CD4-positive, alpha-beta T cell (primary cell): ENCODE measurements around the gene LRP1B. TPM values are rescaled to one million over a fixed set of nuclear protein-coding genes. Genes with fewer than 3 reads are reported as not detected.

Source experiments
- ATAC-seq: fragments of 200-7000 bp; cut with Tn5 transposase; one replicate; pipeline ENCODE4 v1.10.0; 2022; ENCODE audit warnings: mild to moderate bottlenecking; ENCODE audit not compliant: poor library complexity
- CTCF ChIA-PET: fragments of 350-600 bp; sonication (Branson Sonifier 250); formaldehyde crosslinking; loops from one replicate; lab custom pipeline; 2021; ENCODE audit warnings: antibody characterized with exemption, inconsistent platforms; lab: Charles Lee
- POLR2A ChIA-PET: fragments of 350-600 bp; sonication (Branson Sonifier 250); formaldehyde crosslinking; loops from one replicate; lab custom pipeline; 2021; ENCODE audit warnings: antibody characterized with exemption, inconsistent platforms; lab: Charles Lee
- DNase-seq, 14 experiments: peaks; one replicate each; pipeline ENCODE4 v3.0.0-alpha.2; 2013 to 2020; ENCODE audit warnings: mixed read lengths in 2 of 14
- H3K27ac ChIP-seq, 2 donors: one replicate each; pipeline versions ENCODE4 v1.5.1 to v1.7.0; 2013; ENCODE audit warnings: low read length in 2 of 2, low read depth in 1 of 2, mild to moderate bottlenecking in 1 of 2
- H3K27me3 ChIP-seq, 2 experiments: 1 replicate in 1 of 2; 2 replicates in 1 of 2; pipeline versions ENCODE4 v1.6.1 to v1.7.0; 2013; ENCODE audit warnings: low read length in 2 of 2, control low read depth in 1 of 2, mild to moderate bottlenecking in 1 of 2, moderate library complexity in 1 of 2; ENCODE audit not compliant: insufficient read depth in 2 of 2, control insufficient read depth in 1 of 2
- H3K36me3 ChIP-seq: one replicate; pipeline ENCODE4 v1.6.1; 2013; ENCODE audit warnings: low read length, control low read depth; ENCODE audit not compliant: insufficient read depth
- H3K4me1 ChIP-seq: one replicate; pipeline ENCODE4 v1.6.1; 2013; ENCODE audit warnings: low read length, control low read depth; ENCODE audit not compliant: insufficient read depth
- H3K4me3 ChIP-seq: one replicate; pipeline ENCODE4 v1.5.1; 2013; ENCODE audit warnings: mild to moderate bottlenecking, low read length, moderate library complexity
- H3K9me3 ChIP-seq, 2 experiments: 1 replicate in 1 of 2; 2 replicates in 1 of 2; pipeline versions ENCODE4 v1.6.1 to v1.7.0; 2013; ENCODE audit warnings: low read length in 2 of 2, mild to moderate bottlenecking in 2 of 2, control low read depth in 1 of 2, moderate library complexity in 1 of 2; ENCODE audit not compliant: control insufficient read depth in 1 of 2, insufficient read depth in 1 of 2
- H3K27ac Mint-ChIP-seq: one replicate; pipeline ENCODE4 v1.8.0; 2020; ENCODE audit warnings: mixed read lengths
- H3K27me3 Mint-ChIP-seq: one replicate; pipeline ENCODE4 v1.8.0; 2021; ENCODE audit warnings: mixed read lengths
- H3K36me3 Mint-ChIP-seq: one replicate; pipeline ENCODE4 v1.8.0; 2021; ENCODE audit warnings: low read depth, mixed read lengths
- H3K4me1 Mint-ChIP-seq: one replicate; pipeline ENCODE4 v1.8.0; 2021; ENCODE audit warnings: low read depth, mixed read lengths
- H3K4me3 Mint-ChIP-seq: one replicate; pipeline ENCODE4 v1.8.0; 2020; ENCODE audit warnings: mild to moderate bottlenecking, mixed read lengths
- H3K9me3 Mint-ChIP-seq: one replicate; pipeline ENCODE4 v1.8.0; 2020; ENCODE audit warnings: mixed read lengths
- CTCF ChIP-seq: fragments of 200-600 bp; IDR thresholded peaks from one replicate; pipeline ENCODE4 v1.8.0; 2022; ENCODE audit warnings: antibody characterized with exemption, mild to moderate bottlenecking
- intact Hi-C, 2 experiments: fragments of 100-400 bp; cut with DNase I in 1 of 2; cut with micrococcal nuclease in 1 of 2; formaldehyde crosslinking; loops; one replicate each; pipeline versions ENCODE4 v1.15.1 to v1.9.0; 2023 to 2025; cut with DNase I, micrococcal nuclease
- total RNA-seq, 174 experiments: library from RNA in 2 of 174; stranded (reverse) in 2 of 174; gene quantifications; one replicate each; pipeline ENCODE4 v1.2.3 and lab custom pipeline; 2021 to 2026

The LRP1B gene
- total RNA-seq, 2 experiments from 2014 or later, result not detected

GRCh38 chr2:141468761-141469160, 662.1 kb downstream of the LRP1B start:
- POLR2A ChIA-PET, result no interaction called here
- no peak overlapping the region for H3K27ac ChIP-seq
- Mint-ChIP-seq H3K9me3 (no peaks in the 10 kb centered on the region), H3K27ac (no peak overlapping the region), H3K4me3 (no peak overlapping the region), H3K27me3 (no peaks in the 10 kb centered on the region), H3K36me3 (no peaks in the 10 kb centered on the region), H3K4me1 (no peaks in the 10 kb centered on the region)
- no peaks in the 10 kb centered on the region for H3K9me3 ChIP-seq
- CTCF ChIA-PET, result no interaction called here
- ATAC-seq, result no peak
- intact Hi-C loops, result no loop called here
- no peak for DNase-seq
- no peaks in the 10 kb centered on the region for H3K27me3 ChIP-seq
- no peak overlapping the region for H3K4me3 ChIP-seq
- no peaks in the 10 kb centered on the region for H3K4me1 ChIP-seq
- no peak for TF ChIP-seq CTCF
- H3K36me3 ChIP-seq, result no peaks in the 10 kb centered on the region

GRCh38 chr2:141467331-141467730, 663.5 kb downstream of the LRP1B start:
- ChIA-PET CTCF (no interaction called here), POLR2A (no interaction called here)
- Histone ChIP-seq H3K36me3 (no peaks in the 10 kb centered on the region), H3K27ac (no peak overlapping the region), H3K9me3 (no peaks in the 10 kb centered on the region), H3K4me1 (no peaks in the 10 kb centered on the region), H3K4me3 (no peak overlapping the region), H3K27me3 (no peaks in the 10 kb centered on the region)
- Mint-ChIP-seq H3K36me3 (no peaks in the 10 kb centered on the region), H3K27ac (no peak overlapping the region), H3K4me1 (no peaks in the 10 kb centered on the region), H3K9me3 (no peaks in the 10 kb centered on the region), H3K27me3 (no peaks in the 10 kb centered on the region), H3K4me3 (no peak overlapping the region)
- no peak for TF ChIP-seq CTCF
- intact Hi-C loops, result no loop called here
- DNase-seq (no peak), ATAC-seq (no peak)

- H3K27ac ChIP-seq, result no peak overlapping the region
- TF ChIP-seq CTCF, result no peak
- H3K4me3 ChIP-seq, result no peak overlapping the region
- H3K4me3 Mint-ChIP-seq, result no peak overlapping the region
- no peaks in the 10 kb centered on the region for H3K36me3 ChIP-seq
- H3K4me1 ChIP-seq, result no peaks in the 10 kb centered on the region
- no peaks in the 10 kb centered on the region for H3K27me3 Mint-ChIP-seq
- ChIA-PET POLR2A (no interaction called here), CTCF (no interaction called here)
- peaks cover 3% of the 10 kb centered on the region for H3K9me3 Mint-ChIP-seq
- DNase-seq, result no peak
- H3K9me3 ChIP-seq, result no peaks in the 10 kb centered on the region
- intact Hi-C loops, result no loop called here
- no peaks in the 10 kb centered on the region for H3K27me3 ChIP-seq
- no peak for ATAC-seq
- H3K4me1 Mint-ChIP-seq, result no peaks in the 10 kb centered on the region
- no peak overlapping the region for H3K27ac Mint-ChIP-seq
- no peaks in the 10 kb centered on the region for H3K36me3 Mint-ChIP-seq
These were observed 665.8 kb downstream of the LRP1B start for GRCh38 chr2:141464995-141465394.
